HG02852 (cell line): ENCODE results near the gene CDCP2.
"Not testable (repeated sequence)": the region's sequence is repeated elsewhere in the genome, so short reads cannot be mapped to it uniquely, and the experiment has no call there.

Experiments used
- ATAC-seq: cut with Tn5 transposase; IDR thresholded peaks from one replicate; pipeline ENCODE4 v1.9.1; 2021; ENCODE audit warnings: mild to moderate bottlenecking, moderate library complexity; ENCODE audit not compliant: unreplicated experiment

CDCP2 gene

GRCh38 chr1:54095546-54096226, 57.1 kb downstream of the CDCP2 start:
- no peak for ATAC-seq

DNA sequence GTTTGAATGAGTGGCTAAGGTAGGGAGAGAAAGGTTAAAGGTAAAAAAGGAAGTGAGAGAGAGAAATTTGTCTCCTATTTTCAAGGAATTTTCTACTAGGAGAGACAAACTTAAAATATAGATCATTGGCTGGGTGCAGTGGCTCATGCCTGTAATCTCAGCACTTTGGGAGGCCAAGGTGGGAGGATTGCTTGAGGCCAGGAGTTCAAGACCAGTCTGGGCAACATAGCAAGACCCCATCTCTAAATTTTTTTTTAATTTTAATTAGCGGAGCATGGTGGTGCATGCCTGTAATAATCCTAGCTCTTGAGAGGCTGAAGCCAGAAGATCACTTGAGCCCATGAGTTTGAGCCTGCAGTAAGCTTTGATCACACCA, 58.1 kb downstream of the CDCP2 start:
- not testable (repeated sequence) for ATAC-seq

DNA sequence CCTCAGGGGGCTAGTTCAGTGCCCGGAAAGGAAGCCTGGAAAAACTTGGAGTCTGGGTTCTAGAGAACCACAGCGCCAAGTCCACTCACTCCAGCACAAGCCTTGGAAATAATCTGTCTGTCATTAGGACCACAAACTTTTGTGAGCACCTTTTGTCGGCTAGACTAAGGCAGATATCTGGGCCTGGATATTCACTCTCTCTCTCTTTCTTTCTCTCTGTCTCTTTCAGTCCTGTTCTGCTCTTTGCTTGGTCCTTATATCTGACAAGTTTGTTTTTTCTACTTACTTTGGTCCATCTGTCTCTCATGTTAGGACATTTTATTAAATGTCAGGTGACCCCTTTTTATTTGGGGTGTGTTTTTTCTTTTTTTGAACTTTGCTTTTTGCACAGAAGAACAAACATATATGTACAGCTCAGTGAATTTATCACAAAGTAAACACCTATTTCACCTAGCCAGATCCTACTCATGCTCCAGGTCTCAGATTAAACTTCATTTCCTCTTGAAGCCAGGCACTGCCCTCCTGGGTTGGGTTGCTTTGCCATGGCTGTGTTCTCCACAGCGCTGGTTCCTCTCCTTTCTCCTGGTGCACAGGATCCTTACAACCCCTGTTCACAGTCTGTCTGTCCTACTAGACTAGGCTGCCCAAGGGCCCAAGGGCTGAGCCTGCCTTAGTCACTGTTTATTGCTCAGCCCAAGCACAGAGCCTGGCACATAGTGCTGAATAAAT, 58.6 kb downstream of the CDCP2 start:
- no peak for ATAC-seq

- no peak for ATAC-seq
Measured at GRCh38 chr1:54091666-54092065, 61.1 kb downstream of the CDCP2 start.

DNA sequence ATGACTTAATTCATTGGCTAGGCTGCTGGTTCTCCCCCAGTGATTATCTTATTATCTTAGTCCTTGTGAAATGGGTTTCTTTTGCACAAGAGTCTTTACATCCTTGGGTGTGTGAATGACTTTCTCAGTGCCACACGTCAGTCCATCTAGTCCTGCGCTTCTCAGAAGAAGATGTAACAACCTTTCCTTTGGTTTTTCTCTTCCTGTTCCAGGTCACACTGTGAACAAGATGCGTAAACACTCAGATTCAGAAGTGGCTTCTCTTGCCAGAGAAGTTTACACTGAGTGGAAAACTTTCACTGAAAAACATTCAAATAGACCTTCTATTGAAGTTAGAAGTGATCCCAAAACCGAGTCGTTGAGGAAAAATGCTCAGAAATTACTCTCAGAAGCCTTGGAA, 64.4 kb downstream of the CDCP2 start:
- ATAC-seq: no peak

GRCh38 chr1:54086754-54087153, 66.0 kb downstream of the CDCP2 start:
- ATAC-seq: no peak

- ATAC-seq: no peak
Measured at GRCh38 chr1:54084794-54085193, 68.0 kb downstream of the CDCP2 start.
